Astrocyte (in vitro differentiated cells and primary cell): Measurements from ENCODE around the gene ARHGAP12. TPM values are rescaled to one million over a fixed set of nuclear protein-coding genes. Genes with fewer than 3 reads are reported as not detected.

Source experiments
- DNase-seq: peaks from one replicate; pipeline ENCODE4 v3.0.0-alpha.2; 2010; ENCODE audit warnings: low read depth
- FAIRE-seq: peaks from 2 replicates; lab custom pipeline; 2011; peaks lifted over from hg19 to GRCh38; lab: Jason Lieb, UNC
- H2AFZ ChIP-seq: 2 replicates; pipeline ENCODE4 v1.6.0; 2012; ENCODE audit warnings: low read depth, low read length, inconsistent platforms
- H3K27ac ChIP-seq: 2 replicates; pipeline ENCODE4 v1.5.1; 2011; ENCODE audit warnings: low read depth, low read length, inconsistent platforms
- H3K27me3 ChIP-seq: 2 replicates; pipeline ENCODE4 v1.6.0; 2011; ENCODE audit warnings: low read length, inconsistent platforms; ENCODE audit not compliant: insufficient read depth
- H3K36me3 ChIP-seq: 2 replicates; pipeline ENCODE4 v1.5.1; 2011; ENCODE audit warnings: low read length, inconsistent platforms; ENCODE audit not compliant: insufficient read depth
- H3K4me1 ChIP-seq: 2 replicates; pipeline ENCODE4 v1.5.1; 2011; ENCODE audit warnings: low read length, inconsistent platforms; ENCODE audit not compliant: insufficient read depth
- H3K4me2 ChIP-seq: 2 replicates; pipeline ENCODE4 v1.6.0; 2012; ENCODE audit warnings: low read length, inconsistent platforms
- H3K4me3 ChIP-seq: 2 replicates; pipeline ENCODE4 v1.5.1; 2011; ENCODE audit warnings: low read depth, mild to moderate bottlenecking, low read length, inconsistent platforms; ENCODE audit not compliant: insufficient read depth
- H3K79me2 ChIP-seq: 2 replicates; pipeline ENCODE4 v1.6.0; 2012; ENCODE audit warnings: mild to moderate bottlenecking, low read length, inconsistent platforms; ENCODE audit not compliant: insufficient read depth
- H3K9ac ChIP-seq: 2 replicates; pipeline ENCODE4 v1.6.0; 2012; ENCODE audit warnings: mild to moderate bottlenecking, low read length, inconsistent platforms
- H3K9me3 ChIP-seq: 2 replicates; pipeline ENCODE4 v1.5.1; 2012; ENCODE audit warnings: low read depth, mild to moderate bottlenecking, low read length, inconsistent platforms; ENCODE audit not compliant: insufficient read depth
- H4K20me1 ChIP-seq: 2 replicates; pipeline ENCODE4 v1.6.0; 2012; ENCODE audit warnings: low read length, inconsistent platforms; ENCODE audit not compliant: insufficient read depth
- H3K27ac Mint-ChIP-seq: one replicate; pipeline ENCODE4 v1.8.0; 2021; ENCODE audit warnings: mild to moderate bottlenecking, mixed read lengths; ENCODE audit not compliant: unreplicated experiment
- H3K27me3 Mint-ChIP-seq: one replicate; pipeline ENCODE4 v1.8.0; 2021; ENCODE audit warnings: low read depth, mixed read lengths; ENCODE audit not compliant: unreplicated experiment
- H3K36me3 Mint-ChIP-seq: one replicate; pipeline ENCODE4 v1.8.0; 2021; ENCODE audit warnings: low read depth, mixed read lengths; ENCODE audit not compliant: unreplicated experiment
- H3K4me1 Mint-ChIP-seq: one replicate; pipeline ENCODE4 v1.8.0; 2021; ENCODE audit warnings: low read depth, mixed read lengths; ENCODE audit not compliant: unreplicated experiment
- H3K4me3 Mint-ChIP-seq: one replicate; pipeline ENCODE4 v1.8.0; 2021; ENCODE audit warnings: mild to moderate bottlenecking, moderate library complexity, mixed read lengths; ENCODE audit not compliant: unreplicated experiment
- H3K9me3 Mint-ChIP-seq: one replicate; pipeline ENCODE4 v1.8.0; 2021; ENCODE audit warnings: mild to moderate bottlenecking, mixed read lengths; ENCODE audit not compliant: unreplicated experiment
- EZH2 ChIP-seq: IDR thresholded peaks from 2 replicates; pipeline ENCODE4 v1.6.1; 2012; ENCODE audit warnings: mild to moderate bottlenecking, low read length, inconsistent platforms; ENCODE audit not compliant: insufficient read depth
- total RNA-seq: library from RNA; stranded (reverse); gene quantifications from 2 replicates; pipeline ENCODE4 v1.2.1, GENCODE V29; 2021
- TF ChIP-seq, protein P1 (sequence below): IDR thresholded peaks from 2 replicates; pipeline ENCODE4 v1.5.1; 2011; ENCODE audit warnings: low read depth, mild to moderate bottlenecking, inconsistent platforms, low read length, moderate library complexity; ENCODE audit not compliant: insufficient read depth

Gene ARHGAP12
- total RNA-seq, 1 donor from 2014 or later, result 24.9 TPM

DNA sequence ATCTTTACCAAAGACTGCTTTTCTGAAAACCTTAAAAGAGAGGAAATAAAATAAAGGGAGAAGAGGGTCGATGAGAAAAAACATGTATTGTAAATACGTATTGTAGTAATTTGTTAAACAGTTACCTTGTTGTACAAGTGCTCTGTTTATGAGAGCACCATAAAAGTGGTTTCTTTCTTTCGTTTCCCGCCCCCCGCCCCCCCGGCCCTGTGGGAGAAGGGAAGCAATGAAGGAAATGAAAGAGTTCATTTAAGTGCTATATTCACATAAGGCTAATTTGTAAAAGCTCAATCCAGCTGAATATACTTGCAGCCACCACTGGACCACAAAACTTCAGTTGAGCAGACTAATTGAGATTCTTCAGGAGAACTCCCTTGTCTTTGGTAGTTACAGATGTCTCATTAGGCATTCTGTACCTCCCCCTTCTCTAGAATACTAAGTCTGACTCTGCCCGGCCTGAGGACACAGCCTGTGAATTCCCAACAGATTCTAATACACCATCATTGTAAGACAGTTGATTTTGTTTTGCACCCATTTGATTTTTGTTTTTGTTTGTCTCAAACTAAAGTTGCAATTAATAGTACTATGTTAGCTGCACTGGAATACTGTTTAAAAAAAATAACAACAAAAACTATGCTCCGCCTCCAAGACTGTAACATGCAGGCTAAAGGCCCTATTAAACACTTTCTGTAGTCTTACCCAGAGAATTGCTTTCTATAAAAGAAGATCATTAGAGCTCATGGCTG lies 124.9 kb downstream of the ARHGAP12 start:
- DNase-seq (peak; percentile 49), FAIRE-seq (peak; percentile 63)
- Histone ChIP-seq H3K4me2 (no peak overlapping the region), H3K79me2 (no peaks in the 10 kb centered on the region), H3K27ac (no peak overlapping the region), H3K27me3 (no peaks in the 10 kb centered on the region), H3K9ac (no peak overlapping the region), H3K4me1 (no peaks in the 10 kb centered on the region), H3K36me3 (peaks cover 2% of the 10 kb centered on the region), H2AFZ (no peak overlapping the region), H4K20me1 (no peaks in the 10 kb centered on the region), H3K4me3 (no peak overlapping the region), H3K9me3 (no peaks in the 10 kb centered on the region)
- peaks cover 4% of the 10 kb centered on the region for H3K36me3 Mint-ChIP-seq
- H3K9me3 Mint-ChIP-seq, result no peaks in the 10 kb centered on the region
- H3K4me3 Mint-ChIP-seq, result no peak overlapping the region
- H3K27me3 Mint-ChIP-seq, result no peaks in the 10 kb centered on the region
- H3K27ac Mint-ChIP-seq, result peak overlapping the region; percentile 69
- TF ChIP-seq EZH2, result no peak
- TF ChIP-seq, protein P1, sequence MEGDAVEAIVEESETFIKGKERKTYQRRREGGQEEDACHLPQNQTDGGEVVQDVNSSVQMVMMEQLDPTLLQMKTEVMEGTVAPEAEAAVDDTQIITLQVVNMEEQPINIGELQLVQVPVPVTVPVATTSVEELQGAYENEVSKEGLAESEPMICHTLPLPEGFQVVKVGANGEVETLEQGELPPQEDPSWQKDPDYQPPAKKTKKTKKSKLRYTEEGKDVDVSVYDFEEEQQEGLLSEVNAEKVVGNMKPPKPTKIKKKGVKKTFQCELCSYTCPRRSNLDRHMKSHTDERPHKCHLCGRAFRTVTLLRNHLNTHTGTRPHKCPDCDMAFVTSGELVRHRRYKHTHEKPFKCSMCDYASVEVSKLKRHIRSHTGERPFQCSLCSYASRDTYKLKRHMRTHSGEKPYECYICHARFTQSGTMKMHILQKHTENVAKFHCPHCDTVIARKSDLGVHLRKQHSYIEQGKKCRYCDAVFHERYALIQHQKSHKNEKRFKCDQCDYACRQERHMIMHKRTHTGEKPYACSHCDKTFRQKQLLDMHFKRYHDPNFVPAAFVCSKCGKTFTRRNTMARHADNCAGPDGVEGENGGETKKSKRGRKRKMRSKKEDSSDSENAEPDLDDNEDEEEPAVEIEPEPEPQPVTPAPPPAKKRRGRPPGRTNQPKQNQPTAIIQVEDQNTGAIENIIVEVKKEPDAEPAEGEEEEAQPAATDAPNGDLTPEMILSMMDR, result no peak
- peaks cover 8% of the 10 kb centered on the region for H3K4me1 Mint-ChIP-seq

DNA sequence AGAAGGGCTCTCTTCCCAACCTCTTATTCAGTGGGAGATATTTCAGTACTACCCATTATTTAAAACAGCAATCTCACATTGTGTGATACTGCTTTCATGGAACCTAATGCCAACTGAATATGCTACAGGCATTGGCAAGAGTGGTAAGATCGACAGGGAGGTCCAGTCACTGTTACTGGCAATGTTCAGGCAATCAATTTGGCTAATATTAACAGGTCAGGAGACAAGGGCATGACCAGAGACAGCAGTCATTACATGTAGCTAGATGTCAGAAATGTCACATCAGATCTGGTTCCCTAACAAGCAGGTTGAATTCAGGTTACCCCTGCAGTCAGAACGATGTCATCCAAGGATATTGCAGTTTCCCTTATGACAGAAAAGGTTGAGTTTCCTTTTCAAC lies 129.4 kb downstream of the ARHGAP12 start:
- no peaks in the 10 kb centered on the region for H3K9me3 Mint-ChIP-seq
- H3K4me2 ChIP-seq, result no peak overlapping the region
- H3K27me3 ChIP-seq, result no peaks in the 10 kb centered on the region
- no peak for FAIRE-seq
- H3K4me1 ChIP-seq, result no peaks in the 10 kb centered on the region
- H2AFZ ChIP-seq, result no peak overlapping the region
- no peaks in the 10 kb centered on the region for H3K27me3 Mint-ChIP-seq
- H4K20me1 ChIP-seq, result no peaks in the 10 kb centered on the region
- H3K36me3 ChIP-seq, result no peaks in the 10 kb centered on the region
- no peak for DNase-seq
- no peak overlapping the region for H3K27ac Mint-ChIP-seq
- no peaks in the 10 kb centered on the region for H3K9me3 ChIP-seq
- no peak overlapping the region for H3K27ac ChIP-seq
- H3K79me2 ChIP-seq, result no peaks in the 10 kb centered on the region
- TF ChIP-seq, protein P1, result no peak
- TF ChIP-seq EZH2, result no peak
- H3K9ac ChIP-seq, result no peak overlapping the region
- H3K4me3 ChIP-seq, result no peak overlapping the region
- H3K36me3 Mint-ChIP-seq, result peaks cover 2% of the 10 kb centered on the region
- H3K4me3 Mint-ChIP-seq, result no peak overlapping the region
- H3K4me1 Mint-ChIP-seq, result peaks cover 5% of the 10 kb centered on the region

DNA sequence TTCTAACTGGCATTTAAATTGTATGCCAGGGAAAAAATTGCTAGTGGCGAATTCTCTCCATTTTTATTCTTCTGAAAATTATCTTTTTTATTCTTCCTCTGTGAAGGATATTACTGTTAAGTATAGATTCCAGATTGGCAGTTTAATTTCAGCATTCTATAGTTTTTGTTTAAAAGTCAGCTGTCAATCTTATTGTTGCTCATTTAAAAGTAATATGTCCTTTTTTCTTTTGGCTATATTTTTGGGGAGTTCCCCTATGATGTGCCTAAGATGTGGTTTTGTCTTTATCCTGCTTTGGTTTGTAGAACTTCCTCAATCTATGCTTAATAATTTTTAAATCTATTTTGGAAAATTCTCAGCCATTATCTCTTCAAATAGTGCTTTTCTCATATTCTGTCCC lies 135.9 kb downstream of the ARHGAP12 start:
- Histone ChIP-seq H3K4me1 (no peaks in the 10 kb centered on the region), H3K36me3 (no peaks in the 10 kb centered on the region), H3K9me3 (no peaks in the 10 kb centered on the region), H3K4me3 (no peak overlapping the region), H3K27me3 (no peaks in the 10 kb centered on the region), H2AFZ (no peak overlapping the region), H3K27ac (no peak overlapping the region), H4K20me1 (no peaks in the 10 kb centered on the region), H3K9ac (no peak overlapping the region), H3K4me2 (no peak overlapping the region), H3K79me2 (no peaks in the 10 kb centered on the region)
- no peaks in the 10 kb centered on the region for H3K4me1 Mint-ChIP-seq
- no peaks in the 10 kb centered on the region for H3K9me3 Mint-ChIP-seq
- H3K36me3 Mint-ChIP-seq, result no peaks in the 10 kb centered on the region
- no peak for FAIRE-seq
- no peak for DNase-seq
- no peak for TF ChIP-seq EZH2
- TF ChIP-seq, protein P1, result no peak
- no peak overlapping the region for H3K27ac Mint-ChIP-seq
- no peaks in the 10 kb centered on the region for H3K27me3 Mint-ChIP-seq
- no peak overlapping the region for H3K4me3 Mint-ChIP-seq
